K562 (cell line): ENCODE data around the gene SYF2. TPM values are rescaled to one million over a fixed set of nuclear protein-coding genes. Genes with fewer than 3 reads are reported as not detected.

ENCODE experiments used
- BRD9 ChIP-seq: fragments of 450-650 bp; IDR thresholded peaks from 2 replicates; pipeline ENCODE4 v1.6.1; 2018; ENCODE audit warnings: low read depth; ENCODE audit not compliant: partially characterized antibody
- CHD2 ChIP-seq: IDR thresholded peaks from 2 replicates; pipeline ENCODE4 v1.6.1; 2011; ENCODE audit warnings: low read depth, low read length
- CHD4 ChIP-seq: fragments of 200-600 bp; sonication (generic); IDR thresholded peaks from 3 replicates; pipeline ENCODE4 v1.6.1; 2012; ENCODE audit warnings: low read depth, mild to moderate bottlenecking, mixed read lengths, low read length, inconsistent platforms; ENCODE audit not compliant: insufficient read depth, insufficient replicate concordance, poor library complexity, severe bottlenecking
- EP300 ChIP-seq: IDR thresholded peaks from 2 replicates; pipeline ENCODE4 v1.6.1; 2012; ENCODE audit warnings: low read length, improper control_type of control experiment
- EWSR1 ChIP-seq: fragments of 450-650 bp; IDR thresholded peaks from 2 replicates; pipeline ENCODE4 v1.6.1; 2018; ENCODE audit warnings: borderline replicate concordance, mild to moderate bottlenecking, low read depth, moderate library complexity; ENCODE audit not compliant: partially characterized antibody
- GABPB2 ChIP-seq: fragments of 250-450 bp; sonication (Bioruptor Pico); conservative IDR thresholded peaks from 2 replicates; pipeline ENCODE4 v1.5.1; 2021; ENCODE audit warnings: mild to moderate bottlenecking
- HIVEP1 ChIP-seq: fragments of 250-450 bp; sonication (Bioruptor Pico); IDR thresholded peaks from 2 replicates; pipeline ENCODE4 v1.4.0; 2020; ENCODE audit warnings: mild to moderate bottlenecking
- HNRNPUL1 ChIP-seq: fragments of 200-400 bp; formaldehyde crosslinking; IDR thresholded peaks from 2 replicates; pipeline ENCODE4 v1.6.1; 2017; ENCODE audit warnings: low read length
- NFATC3 ChIP-seq: fragments of 450-650 bp; IDR thresholded peaks from 2 replicates; pipeline ENCODE4 v1.6.1; 2017; ENCODE audit warnings: mild to moderate bottlenecking
- POLR2A ChIP-seq: fragments of 450-650 bp; conservative IDR thresholded peaks from 2 replicates; pipeline ENCODE4 v1.6.1; 2016
- ZNF143 ChIP-seq: sonication (generic); formaldehyde crosslinking; IDR thresholded peaks from 2 replicates; pipeline ENCODE4 v1.9.0; 2022; ENCODE audit warnings: mild to moderate bottlenecking, missing genetic modification reagents
- ZNF184 ChIP-seq: sonication (generic); formaldehyde crosslinking; IDR thresholded peaks from 2 replicates; pipeline ENCODE4 v1.5.0; 2020; ENCODE audit warnings: missing genetic modification reagents
- ZNF217 ChIP-seq: sonication (generic); formaldehyde crosslinking; IDR thresholded peaks from 2 replicates; pipeline ENCODE4 v1.8.0; 2022; ENCODE audit warnings: mild to moderate bottlenecking, missing genetic modification reagents
- ZNF695 ChIP-seq: fragments of 450-650 bp; formaldehyde crosslinking; IDR thresholded peaks from 2 replicates; pipeline ENCODE4 v1.4.0; 2020; ENCODE audit warnings: mild to moderate bottlenecking, moderate library complexity
- ZNF696 ChIP-seq: fragments of 250-450 bp; sonication (Bioruptor Pico); conservative IDR thresholded peaks from 2 replicates; pipeline ENCODE4 v1.4.0; 2020; ENCODE audit warnings: mild to moderate bottlenecking, moderate library complexity
- ZNF778 ChIP-seq: fragments of 450-650 bp; formaldehyde crosslinking; IDR thresholded peaks from 2 replicates; pipeline ENCODE4 v1.4.0; 2020; ENCODE audit warnings: mild to moderate bottlenecking, moderate library complexity
- ZNF79 ChIP-seq: fragments of 250-450 bp; sonication (Bioruptor Pico); IDR thresholded peaks from 2 replicates; pipeline ENCODE4 v1.4.0; 2020; ENCODE audit warnings: low read depth, mild to moderate bottlenecking, moderate library complexity
- polyA plus RNA-seq, 8 experiments: library from polyadenylated mRNA; depleted of rRNA in 4 of 8; stranded (reverse) in 5 of 8; unstranded in 3 of 8; fragments of >200 nt; fragmentation: Nextera tagmentation in 2 of 8; fragmentation: Illumina TruSeq in 1 of 8; extraction: Ambion mirVana in 2 of 8; extraction: Trizol in 1 of 8; gene quantifications; 2 replicates each; pipeline versions ENCODE4 v1.2.1 to v1.2.3, GENCODE V29; 2011 to 2014; ENCODE audit warnings: inconsistent platforms in 1 of 8, missing spikeins in 1 of 8
- total RNA-seq, 7 experiments: library from RNA; depleted of rRNA in 6 of 7; stranded (reverse); fragments of >200 nt in 6 of 7; fragmentation: Illumina TruSeq in 2 of 7; extraction: Trizol in 2 of 7; gene quantifications; 2 replicates each; pipeline versions ENCODE4 v1.2.1 to v1.2.3, GENCODE V29; 2011 to 2021; ENCODE audit warnings: low replicate concordance in 1 of 7
- TF ChIP-seq, protein P1 (sequence below): fragments of 250-450 bp; sonication (Bioruptor Pico); IDR thresholded peaks from 2 replicates; pipeline ENCODE4 v1.4.0; 2020
- TF ChIP-seq, protein P2 (sequence below): sonication (generic); formaldehyde crosslinking; IDR thresholded peaks from 2 replicates; pipeline ENCODE4 v1.8.0; 2023; ENCODE audit warnings: mild to moderate bottlenecking, missing genetic modification reagents

SYF2 gene
- total and polyA plus RNA-seq, 9 of the 15 experiments (the other 6 are each of a cell fraction or from before 2014, with no cell fraction given): 20.9 to 69.0 (median 43.2) TPM

DNA sequence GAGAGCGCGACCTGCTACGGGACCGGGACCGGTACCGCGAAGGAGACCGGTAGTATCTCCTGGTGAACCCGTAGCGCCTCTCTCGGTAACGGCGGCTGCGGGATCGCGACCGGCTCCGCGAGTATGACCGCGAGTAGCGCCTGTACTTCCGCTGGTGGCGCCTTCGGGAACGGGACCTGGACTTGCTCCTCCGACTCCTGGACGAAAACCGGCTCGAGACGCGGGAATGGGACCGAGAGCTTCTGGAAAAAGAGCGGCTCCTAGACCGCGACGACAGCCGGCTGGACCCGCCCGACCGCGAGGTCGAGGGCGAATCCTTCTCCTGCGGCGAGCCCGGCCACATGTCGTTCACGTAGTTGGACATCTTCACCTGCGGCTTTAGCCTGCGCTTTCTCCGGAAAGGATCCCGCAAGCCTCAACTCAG, 14.3 kb upstream of the SYF2 start (continued):
- TF ChIP-seq ZNF695 (no peak), HIVEP1 (no peak), BRD9 (no peak), EP300 (no peak), CHD2 (peak; percentile 58; the same call in 1 of the 2 replicates), GABPB2 (CRISPR knock-in tag) (no peak), ZNF778 (CRISPR knock-in tag) (no peak), ZNF217 (no peak), POLR2A (no peak), CHD4 (no peak), ZNF696 (CRISPR knock-in tag) (no peak), ZNF79 (CRISPR knock-in tag) (no peak), EWSR1 (no peak), ZNF143 (no peak; the same call in none of the 2 replicates), ZNF184 (CRISPR knock-in tag) (no peak), HNRNPUL1 (no peak), NFATC3 (no peak)
- TF ChIP-seq, protein P1, sequence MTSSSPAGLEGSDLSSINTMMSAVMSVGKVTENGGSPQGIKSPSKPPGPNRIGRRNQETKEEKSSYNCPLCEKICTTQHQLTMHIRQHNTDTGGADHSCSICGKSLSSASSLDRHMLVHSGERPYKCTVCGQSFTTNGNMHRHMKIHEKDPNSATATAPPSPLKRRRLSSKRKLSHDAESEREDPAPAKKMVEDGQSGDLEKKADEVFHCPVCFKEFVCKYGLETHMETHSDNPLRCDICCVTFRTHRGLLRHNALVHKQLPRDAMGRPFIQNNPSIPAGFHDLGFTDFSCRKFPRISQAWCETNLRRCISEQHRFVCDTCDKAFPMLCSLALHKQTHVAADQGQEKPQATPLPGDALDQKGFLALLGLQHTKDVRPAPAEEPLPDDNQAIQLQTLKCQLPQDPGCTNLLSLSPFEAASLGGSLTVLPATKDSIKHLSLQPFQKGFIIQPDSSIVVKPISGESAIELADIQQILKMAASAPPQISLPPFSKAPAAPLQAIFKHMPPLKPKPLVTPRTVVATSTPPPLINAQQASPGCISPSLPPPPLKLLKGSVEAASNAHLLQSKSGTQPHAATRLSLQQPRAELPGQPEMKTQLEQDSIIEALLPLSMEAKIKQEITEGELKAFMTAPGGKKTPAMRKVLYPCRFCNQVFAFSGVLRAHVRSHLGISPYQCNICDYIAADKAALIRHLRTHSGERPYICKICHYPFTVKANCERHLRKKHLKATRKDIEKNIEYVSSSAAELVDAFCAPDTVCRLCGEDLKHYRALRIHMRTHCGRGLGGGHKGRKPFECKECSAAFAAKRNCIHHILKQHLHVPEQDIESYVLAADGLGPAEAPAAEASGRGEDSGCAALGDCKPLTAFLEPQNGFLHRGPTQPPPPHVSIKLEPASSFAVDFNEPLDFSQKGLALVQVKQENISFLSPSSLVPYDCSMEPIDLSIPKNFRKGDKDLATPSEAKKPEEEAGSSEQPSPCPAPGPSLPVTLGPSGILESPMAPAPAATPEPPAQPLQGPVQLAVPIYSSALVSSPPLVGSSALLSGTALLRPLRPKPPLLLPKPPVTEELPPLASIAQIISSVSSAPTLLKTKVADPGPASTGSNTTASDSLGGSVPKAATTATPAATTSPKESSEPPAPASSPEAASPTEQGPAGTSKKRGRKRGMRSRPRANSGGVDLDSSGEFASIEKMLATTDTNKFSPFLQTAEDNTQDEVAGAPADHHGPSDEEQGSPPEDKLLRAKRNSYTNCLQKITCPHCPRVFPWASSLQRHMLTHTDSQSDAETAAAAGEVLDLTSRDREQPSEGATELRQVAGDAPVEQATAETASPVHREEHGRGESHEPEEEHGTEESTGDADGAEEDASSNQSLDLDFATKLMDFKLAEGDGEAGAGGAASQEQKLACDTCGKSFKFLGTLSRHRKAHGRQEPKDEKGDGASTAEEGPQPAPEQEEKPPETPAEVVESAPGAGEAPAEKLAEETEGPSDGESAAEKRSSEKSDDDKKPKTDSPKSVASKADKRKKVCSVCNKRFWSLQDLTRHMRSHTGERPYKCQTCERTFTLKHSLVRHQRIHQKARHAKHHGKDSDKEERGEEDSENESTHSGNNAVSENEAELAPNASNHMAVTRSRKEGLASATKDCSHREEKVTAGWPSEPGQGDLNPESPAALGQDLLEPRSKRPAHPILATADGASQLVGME (CRISPR knock-in tag): no peak
- TF ChIP-seq, protein P2, sequence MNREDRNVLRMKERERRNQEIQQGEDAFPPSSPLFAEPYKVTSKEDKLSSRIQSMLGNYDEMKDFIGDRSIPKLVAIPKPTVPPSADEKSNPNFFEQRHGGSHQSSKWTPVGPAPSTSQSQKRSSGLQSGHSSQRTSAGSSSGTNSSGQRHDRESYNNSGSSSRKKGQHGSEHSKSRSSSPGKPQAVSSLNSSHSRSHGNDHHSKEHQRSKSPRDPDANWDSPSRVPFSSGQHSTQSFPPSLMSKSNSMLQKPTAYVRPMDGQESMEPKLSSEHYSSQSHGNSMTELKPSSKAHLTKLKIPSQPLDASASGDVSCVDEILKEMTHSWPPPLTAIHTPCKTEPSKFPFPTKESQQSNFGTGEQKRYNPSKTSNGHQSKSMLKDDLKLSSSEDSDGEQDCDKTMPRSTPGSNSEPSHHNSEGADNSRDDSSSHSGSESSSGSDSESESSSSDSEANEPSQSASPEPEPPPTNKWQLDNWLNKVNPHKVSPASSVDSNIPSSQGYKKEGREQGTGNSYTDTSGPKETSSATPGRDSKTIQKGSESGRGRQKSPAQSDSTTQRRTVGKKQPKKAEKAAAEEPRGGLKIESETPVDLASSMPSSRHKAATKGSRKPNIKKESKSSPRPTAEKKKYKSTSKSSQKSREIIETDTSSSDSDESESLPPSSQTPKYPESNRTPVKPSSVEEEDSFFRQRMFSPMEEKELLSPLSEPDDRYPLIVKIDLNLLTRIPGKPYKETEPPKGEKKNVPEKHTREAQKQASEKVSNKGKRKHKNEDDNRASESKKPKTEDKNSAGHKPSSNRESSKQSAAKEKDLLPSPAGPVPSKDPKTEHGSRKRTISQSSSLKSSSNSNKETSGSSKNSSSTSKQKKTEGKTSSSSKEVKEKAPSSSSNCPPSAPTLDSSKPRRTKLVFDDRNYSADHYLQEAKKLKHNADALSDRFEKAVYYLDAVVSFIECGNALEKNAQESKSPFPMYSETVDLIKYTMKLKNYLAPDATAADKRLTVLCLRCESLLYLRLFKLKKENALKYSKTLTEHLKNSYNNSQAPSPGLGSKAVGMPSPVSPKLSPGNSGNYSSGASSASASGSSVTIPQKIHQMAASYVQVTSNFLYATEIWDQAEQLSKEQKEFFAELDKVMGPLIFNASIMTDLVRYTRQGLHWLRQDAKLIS (CRISPR knock-in tag): peak; percentile 80; the same call in 1 of the 2 replicates
